HG03097 (cell line): ENCODE measurements around the gene LZTS2.
"Not testable (repeated sequence)": the region's sequence is repeated elsewhere in the genome, so short reads cannot be mapped to it uniquely, and the experiment has no call there.

Experiments
- ATAC-seq: cut with Tn5 transposase; IDR thresholded peaks from one replicate; pipeline ENCODE4 v1.9.1; 2021; ENCODE audit not compliant: unreplicated experiment, low FRiP score

Gene LZTS2, protein sequence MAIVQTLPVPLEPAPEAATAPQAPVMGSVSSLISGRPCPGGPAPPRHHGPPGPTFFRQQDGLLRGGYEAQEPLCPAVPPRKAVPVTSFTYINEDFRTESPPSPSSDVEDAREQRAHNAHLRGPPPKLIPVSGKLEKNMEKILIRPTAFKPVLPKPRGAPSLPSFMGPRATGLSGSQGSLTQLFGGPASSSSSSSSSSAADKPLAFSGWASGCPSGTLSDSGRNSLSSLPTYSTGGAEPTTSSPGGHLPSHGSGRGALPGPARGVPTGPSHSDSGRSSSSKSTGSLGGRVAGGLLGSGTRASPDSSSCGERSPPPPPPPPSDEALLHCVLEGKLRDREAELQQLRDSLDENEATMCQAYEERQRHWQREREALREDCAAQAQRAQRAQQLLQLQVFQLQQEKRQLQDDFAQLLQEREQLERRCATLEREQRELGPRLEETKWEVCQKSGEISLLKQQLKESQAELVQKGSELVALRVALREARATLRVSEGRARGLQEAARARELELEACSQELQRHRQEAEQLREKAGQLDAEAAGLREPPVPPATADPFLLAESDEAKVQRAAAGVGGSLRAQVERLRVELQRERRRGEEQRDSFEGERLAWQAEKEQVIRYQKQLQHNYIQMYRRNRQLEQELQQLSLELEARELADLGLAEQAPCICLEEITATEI

DNA sequence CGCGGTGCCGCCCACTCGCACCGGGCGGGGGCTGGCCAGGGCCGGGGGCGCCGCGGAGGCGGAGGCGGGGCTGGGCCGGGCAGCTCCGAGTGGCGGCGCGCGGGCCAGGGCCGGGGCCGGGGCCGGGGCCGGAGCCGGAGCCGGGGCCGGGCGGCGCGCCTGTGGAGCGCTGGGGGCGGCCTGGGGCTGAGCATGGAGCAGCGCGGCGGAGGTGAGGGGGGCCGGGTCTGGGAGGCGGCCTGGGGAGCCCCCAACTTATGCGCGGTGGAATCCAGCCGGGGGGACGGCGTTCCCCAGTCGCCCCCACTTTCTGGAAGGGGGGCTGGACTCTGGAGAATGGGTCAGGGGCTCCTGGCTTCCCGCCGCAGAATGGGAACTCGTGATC lies at the start of gene LZTS2:
Gene LZTS2, plus strand, starts transcription at position 67 of the 385 bp plus-strand sequence. CDS start 2,731 bp downstream, outside the sequence.
- peak; percentile 14 for ATAC-seq

DNA sequence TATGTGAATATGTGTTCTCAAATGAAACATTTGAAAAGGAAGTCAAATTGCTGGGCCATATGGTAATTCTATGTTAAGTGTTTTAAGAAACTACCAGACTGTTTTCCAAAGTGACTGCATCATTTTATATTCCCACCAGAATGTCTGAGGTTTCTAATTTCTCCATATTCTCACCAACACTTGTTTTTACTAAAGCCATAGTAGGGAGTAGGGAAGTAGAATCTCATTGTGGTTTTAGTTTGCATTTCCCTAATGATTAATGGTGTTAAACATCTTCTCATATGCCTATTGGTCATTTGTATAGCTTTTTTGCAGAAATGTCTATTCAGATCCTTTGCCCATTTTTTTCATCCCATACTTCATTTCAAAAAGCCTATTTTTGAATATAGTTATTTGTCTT lies 39.4 kb upstream of the LZTS2 start:
- no peak for ATAC-seq

DNA sequence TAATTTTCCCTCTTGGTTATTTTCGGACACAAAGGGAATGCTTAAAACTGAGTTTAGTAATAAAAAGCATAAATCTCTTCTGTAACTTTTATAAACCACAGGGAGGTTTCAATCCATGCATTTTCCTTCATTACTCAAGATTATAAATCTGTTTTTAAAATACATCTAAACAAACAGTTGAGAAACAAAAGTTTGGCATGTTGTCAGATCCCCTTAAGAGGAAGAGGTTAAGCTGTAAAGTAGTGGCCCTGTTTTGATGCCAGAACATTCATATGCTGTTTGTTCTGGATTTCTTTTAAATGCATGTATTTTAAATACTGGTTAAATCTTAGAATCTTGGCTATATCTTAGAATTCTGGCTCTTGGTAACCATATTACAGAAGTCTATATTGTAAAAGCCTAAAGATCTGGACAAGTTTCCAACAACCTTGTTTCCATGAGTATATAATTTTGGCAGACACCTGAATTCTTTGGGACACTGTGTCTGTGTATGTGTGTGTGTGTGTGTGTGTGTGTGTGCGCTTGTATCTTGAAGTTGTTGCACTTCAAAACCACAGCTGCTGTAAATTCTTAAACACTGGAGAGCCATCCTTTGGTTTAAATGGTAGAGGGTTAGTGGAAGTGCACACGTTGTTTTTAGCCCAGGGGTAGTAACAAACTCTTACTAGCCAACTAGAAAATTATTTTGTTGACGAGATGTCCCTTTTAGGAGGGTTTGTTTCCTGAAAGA lies 37.1 kb upstream of the LZTS2 start:
- ATAC-seq, result no peak

DNA sequence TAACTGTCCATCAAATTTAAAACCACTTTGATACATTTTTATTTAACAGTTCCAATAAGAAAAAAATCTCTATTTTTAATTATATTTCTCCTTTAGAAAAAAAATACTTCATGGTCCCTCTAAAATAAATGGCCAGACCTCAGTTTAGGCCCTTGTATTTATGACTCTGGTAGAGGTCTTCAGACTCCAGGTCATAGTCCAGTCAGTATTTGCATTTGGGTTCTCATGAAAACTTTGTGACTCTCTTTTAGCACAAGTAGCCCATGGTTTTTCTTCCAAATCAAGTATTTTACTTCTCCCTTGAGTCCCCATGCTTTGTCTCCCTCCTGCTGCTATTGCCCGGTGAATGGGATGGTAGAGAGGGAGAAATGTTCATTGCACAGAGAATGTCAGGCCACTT lies 35.8 kb upstream of the LZTS2 start:
- no peak for ATAC-seq

DNA sequence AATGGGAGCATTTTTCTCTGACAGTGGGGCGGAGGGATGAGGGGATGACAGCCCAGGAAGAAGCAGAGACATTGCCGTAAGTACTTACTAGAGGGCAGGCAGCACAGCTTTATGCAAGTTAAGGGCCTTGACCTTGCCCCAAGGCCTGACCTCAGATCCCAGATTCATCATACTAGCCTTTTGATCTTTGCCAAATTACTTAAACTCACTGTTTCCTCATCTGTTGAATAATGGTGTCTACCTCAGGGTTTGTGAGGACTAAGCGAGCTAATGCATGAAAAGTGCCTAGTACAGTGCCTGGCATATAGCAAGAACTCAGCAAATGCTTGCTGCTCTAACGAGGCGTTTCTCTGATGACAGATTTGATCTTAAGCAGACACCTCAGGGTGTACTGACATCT lies 33.8 kb upstream of the LZTS2 start:
- ATAC-seq, result no peak

DNA sequence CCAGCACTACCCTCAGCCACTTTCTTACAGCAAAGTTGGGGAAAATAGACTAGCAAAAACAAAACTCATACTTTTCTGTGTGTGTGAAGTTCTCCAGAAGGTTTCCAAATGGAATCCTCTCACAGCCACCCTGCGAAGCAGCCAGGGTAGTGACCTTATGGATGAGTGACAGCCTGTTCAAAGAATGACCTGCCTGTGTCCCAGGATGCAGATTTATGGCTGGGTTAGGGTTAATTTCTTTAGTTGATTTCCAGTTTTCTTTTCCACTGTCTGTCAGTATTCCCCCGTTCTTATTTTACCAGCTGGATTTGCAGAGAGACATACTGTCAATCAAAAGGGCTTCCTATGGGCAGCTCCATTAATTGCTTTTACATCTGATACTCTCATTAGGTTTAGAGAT lies 32.7 kb upstream of the LZTS2 start:
- no peak for ATAC-seq

DNA sequence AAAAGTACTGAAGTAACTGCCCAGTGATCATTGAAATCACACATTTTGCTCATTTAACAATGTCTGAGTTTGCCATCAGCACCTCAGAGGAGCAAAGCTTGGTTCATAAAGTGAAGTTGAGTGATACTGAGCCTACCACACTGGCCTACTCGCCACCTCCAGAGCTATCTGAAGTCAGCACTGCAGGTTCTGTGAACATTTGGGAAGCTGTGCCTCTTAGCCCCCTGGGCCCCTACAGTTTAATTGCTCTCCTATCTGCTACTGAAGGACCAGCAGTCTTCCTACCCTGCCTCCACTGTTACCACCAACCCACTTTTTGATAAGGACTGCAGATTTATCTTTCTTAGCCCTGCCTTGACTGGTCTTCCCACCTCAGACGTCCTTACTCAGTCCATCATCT lies 32.3 kb upstream of the LZTS2 start:
- no peak for ATAC-seq

DNA sequence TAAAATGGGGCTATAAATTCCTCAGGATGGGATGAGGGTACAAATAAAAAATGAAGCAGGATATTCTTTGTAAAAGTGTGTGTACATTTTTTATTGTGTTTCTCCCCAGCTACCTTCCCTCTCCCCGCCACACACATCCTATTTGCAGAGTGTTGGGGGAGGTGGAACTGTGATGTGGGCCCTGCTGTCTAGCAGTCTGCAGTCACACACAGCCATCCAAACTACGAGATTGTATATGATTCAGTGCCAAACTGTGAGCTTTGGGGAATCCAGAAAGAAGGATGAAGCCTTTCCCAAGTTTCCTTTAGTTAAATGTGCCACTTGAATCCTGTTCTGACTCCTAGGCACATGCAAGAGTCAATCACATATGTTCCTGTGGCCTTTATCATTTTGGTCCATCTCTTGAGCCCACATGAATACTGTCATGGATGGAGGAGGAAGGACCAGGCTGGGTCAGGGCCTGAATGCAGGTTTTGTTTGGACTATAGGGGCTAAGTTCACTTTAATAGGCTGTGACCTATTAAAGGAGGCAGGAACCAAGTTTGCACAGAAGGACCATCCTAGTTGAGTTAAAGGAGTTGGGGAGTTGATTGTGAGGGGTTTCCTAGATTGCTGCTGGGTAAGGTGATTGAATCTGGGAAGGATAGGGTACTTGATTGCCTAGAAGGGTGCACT lies 31.4 kb upstream of the LZTS2 start:
- ATAC-seq, result no peak

DNA sequence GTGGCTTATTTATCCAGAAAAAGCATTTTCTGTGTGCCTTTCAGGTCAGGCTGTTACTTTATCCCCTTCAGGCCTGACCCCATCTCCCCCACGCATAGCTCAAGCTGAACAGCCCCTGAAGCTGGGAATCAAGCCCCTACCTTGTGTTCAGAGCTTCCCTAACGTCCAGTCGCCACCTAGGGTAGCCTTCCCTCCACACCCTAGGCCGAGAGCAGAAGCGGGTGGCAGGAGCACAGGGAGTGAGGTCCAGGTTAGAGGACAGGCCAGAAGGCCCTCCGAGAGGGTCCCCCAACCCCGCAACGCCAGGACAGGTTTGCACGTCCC lies 30.8 kb upstream of the LZTS2 start:
- ATAC-seq, result no peak

DNA sequence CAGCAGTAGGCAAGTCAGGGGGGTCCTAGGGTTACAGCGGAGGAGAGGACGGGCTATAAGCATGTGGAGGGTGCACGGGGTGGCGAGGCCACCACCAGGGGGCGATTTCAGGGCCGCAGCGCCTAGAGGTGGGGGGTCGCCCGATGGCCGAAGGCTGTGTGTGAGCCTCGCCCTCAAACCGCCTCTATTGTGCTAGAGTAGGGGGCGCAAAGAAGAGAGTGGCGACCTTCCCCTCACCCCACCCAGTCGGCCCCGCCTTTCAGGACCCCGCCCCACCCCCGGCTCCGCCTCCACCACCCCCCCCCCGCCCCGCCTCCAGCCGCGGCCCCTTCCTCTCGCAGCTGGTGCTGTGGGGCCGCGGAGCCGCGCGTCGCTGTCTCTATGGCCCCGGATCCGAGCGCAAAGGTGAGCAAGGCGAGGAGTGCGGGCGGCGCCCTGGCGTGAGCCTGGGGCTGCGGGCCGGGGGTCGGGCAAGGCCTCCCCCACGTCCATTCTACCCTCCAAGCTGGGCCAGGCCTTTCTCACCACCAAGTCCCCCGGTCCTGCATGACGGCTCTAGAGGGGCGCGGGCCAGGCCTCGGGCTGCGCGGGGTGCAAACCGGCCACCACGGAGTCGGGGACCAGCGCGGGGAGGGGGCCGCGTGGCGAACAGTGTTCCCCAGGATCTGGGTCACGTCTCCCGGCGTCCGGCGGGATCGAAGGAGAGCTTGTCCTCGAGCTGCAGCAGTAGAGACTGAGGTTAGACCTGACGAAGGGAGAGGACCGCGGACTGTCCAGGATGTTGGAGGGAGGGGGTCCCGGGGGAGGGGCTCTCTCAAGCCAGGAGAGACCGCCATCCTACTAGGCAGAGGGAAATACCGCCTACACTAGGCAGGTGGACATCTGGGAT lies 30.2 kb upstream of the LZTS2 start, which contains the start of gene SEMA4G:
Gene SEMA4G, plus strand, starts transcription at position 318 of the 889 bp plus-strand sequence. CDS start 3,409 bp downstream, outside the sequence.
- ATAC-seq, result no peak

DNA sequence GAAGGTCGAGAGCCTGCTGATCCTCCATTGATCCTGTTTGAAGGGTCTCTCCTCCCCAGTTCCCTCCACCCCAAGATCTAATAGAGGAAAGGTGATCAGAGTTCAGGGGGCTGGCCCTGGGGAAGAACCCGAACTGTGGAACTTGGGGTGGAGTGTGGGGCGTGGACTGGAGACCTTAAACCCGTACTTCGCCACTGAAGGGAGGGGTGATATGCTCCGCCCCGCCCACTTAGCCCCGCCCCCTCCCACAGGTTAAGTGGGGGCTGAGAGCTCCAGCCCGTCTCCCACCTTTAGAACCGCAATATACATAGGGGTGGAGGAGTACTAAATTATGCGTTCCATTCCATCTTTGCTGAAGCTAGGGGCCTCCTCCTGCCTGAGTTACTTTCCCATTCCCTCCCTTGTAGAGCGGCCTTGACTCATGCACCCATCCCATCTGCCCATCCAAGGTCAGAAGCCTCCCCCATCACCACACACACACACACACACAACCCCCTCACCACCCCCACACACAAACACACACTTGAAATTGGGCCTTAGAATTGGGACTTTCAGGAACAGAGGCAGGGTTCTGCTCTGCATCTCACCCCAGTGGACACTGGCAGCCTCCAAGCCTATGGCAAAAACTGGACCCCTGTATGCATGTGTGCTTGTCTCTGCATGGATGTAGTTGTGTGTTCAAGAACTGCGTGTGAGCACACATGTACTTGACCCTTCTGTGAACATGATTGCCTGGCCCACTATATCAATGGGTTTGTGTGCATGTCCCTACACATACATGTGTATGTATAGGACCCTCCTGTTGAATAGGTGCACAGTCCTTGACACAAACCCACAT lies 29.3 kb upstream of the LZTS2 start:
- no peak for ATAC-seq

DNA sequence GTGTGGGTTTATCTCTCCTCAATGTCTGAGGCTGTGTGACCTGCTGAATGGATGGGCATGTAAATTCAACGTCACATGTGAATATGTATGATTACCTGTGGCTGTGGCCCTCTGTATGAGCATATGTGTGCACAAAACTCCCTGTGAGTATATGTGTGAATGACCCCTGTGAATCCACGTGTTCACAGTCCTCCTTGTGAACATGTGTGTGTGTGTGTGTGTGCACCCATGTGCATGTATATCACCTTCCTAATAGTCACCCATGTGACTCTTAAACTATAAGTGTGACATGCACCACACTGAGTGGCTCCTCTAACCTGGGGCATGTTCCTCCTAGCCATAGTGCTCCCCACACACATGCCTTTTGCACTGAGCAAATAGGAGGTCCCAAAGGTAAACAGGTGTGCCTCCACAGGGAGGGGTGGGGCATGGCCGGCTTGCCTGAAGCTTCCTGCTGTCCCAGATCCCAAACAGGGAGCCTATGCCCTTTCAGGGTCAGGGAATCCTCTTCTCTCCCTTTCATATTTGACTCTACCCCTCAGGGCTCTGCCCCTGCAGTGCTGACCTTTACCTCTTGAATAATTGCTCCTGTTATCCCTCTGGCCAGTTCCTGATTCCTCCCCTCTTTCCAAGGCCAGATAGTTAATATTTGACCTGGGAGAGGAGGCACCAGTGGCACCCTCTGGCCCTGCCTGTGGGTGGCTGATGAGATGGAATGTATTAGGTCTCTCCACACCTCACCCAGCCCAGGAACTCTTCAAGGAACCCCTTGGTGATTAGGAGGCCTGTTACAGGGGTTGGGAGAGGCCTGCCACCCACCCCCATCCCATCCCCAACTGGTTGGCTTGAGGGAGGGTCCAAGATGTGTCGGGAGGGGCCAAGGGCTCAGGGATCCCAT lies 28.4 kb upstream of the LZTS2 start:
- ATAC-seq, result no peak

DNA sequence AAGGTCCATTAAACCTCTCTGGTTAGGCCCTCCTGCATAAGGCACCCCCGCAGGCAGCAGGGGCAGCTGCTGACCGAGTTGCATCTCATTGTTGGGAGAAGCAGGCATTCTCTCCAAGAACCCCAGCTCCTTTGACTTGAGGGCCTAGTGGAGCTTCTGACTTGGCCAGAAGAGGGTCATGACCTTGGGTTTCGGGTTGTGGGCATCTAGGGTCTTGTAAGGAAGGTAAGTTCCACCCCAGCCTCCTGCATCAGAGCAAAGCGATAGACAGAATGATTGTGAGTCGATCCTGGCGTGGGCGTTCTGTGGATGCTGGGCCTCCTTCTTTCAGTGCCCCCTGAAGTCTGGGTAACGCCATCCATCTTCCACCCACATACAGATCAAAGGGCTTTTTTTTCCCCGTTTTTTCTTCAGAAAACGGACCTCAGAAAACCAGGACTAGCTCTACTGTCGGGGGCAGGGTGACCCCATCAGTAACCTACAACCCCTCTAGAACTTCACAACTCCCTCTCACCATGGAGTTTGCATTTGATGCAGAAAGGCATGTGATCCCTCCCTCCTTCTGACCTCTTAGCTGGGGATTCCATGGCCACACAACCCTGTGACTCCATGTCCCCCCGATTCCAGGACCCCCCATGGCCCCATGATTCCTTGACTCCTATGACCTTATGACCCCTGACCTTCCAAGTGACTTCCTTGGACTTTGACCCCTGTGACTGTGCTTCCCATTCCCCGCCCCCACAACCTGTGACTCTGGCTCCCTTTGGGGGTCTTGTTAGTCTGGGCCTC lies 27.3 kb upstream of the LZTS2 start:
- no peak for ATAC-seq

DNA sequence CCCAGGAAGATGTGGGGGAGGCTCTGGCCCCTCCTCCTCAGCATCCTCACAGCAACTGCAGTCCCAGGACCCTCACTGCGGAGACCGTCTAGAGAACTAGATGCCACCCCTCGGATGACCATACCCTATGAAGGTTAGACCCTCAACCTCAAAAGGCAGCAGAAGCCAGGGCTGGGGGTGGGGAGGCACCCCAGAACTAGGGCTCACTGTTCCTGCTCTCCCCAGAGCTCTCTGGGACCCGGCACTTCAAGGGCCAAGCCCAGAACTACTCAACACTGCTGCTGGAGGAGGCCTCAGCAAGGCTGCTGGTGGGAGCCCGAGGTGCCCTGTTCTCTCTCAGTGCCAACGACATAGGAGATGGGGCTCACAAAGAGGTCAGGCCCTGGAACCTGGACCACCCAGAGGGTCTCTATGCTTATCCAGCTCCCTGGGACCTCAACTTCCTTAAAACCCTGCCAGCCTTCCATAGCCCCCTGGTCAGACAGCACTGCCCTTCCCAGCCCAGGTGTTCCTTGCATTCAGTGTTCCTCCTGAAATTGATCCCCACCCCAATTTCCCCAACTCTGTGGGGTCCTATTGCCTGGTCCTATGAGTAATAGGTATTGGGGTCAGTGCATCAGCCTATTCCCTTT lies 26.6 kb upstream of the LZTS2 start:
- no peak for ATAC-seq

DNA sequence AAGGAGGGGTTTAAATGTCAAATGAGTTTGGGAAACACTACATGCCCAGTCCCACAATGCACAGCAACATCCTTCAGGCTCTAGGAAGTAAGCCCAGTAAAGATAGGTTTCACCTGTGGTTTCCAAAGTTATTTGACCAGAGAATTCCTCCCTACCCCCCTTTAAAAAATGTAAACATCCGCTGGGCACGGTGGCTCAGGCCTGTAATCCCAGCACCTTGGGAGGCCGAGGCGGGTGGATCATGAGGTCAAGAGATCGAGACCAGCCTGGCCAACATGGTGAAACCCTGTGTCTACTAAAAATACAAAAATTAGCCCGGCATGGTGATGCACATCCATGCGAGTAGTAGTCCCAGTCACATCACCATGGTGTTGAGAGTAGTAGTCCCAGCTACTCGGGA lies 24.2 kb upstream of the LZTS2 start:
- not testable (repeated sequence) for ATAC-seq

DNA sequence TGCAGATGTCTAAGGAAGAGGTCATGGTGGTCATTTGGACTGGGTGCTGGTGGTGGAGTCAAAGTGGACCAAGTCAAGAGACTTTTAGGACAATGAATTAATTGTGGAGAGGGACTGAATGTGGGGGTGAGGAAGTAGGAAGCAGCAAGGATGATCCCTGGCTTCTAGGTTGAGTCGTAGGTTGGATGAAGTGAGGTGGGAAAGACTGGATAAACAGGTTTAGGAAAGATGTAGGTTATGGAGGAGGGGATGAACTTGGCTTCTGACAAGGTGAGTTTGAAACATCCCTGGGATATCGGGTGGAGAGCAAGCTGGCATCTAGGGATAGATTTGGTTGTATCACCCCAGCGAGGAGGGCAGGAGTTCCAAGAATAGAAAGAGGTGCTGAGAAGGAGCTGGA lies 22.7 kb upstream of the LZTS2 start:
- no peak for ATAC-seq

DNA sequence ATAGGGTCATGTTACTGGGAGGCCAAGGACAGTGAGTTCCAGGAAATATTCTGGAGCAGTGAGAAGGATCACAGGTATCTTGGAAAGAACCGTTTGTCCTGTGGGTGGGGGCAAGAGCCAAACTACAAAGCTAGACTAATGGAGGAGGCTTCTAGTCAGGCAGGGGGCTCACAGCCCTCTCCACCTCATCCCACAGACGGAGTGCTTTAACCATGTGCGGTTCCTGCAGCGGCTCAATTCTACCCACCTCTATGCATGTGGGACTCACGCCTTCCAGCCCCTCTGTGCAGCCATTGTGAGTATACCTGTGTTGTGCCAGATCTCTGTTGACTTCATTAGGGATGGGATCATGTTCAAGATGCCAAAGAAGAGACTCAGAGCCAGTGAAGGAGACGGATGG lies 22.2 kb upstream of the LZTS2 start:
- ATAC-seq, result no peak
